Stimulated activated CD4-positive, alpha-beta T cell treated with anti-CD3 and anti-CD28 coated beads, TNF-alpha, amount 100 ng/mL, for 48 hours (primary cell): ENCODE measurements around the gene NID1.
"Not testable (repeated sequence)": the region's sequence is repeated elsewhere in the genome, so short reads cannot be mapped to it uniquely, and the experiment has no call there.

Experiments used
- DNase-seq, 3 donors: peaks; one replicate each; pipeline ENCODE4 v3.0.0-alpha.2; 2020; ENCODE audit warnings: low read depth in 3 of 3

NID1 gene

GRCh38 chr1:235971020-235971419, 93.9 kb downstream of the NID1 start:
- no peak for DNase-seq

GRCh38 chr1:235968831-235969230, 96.1 kb downstream of the NID1 start:
- DNase-seq: no peak

GRCh38 chr1:235966134-235966533, 98.8 kb downstream of the NID1 start:
- not testable (repeated sequence) for DNase-seq

GRCh38 chr1:235960809-235961208, 104.1 kb downstream of the NID1 start:
- DNase-seq: no peak

GRCh38 chr1:235958021-235958420, 106.9 kb downstream of the NID1 start:
- DNase-seq: no peak

GRCh38 chr1:235955777-235956176, 109.1 kb downstream of the NID1 start:
- DNase-seq: no peak

GRCh38 chr1:235954306-235955283, 110.3 kb downstream of the NID1 start:
- DNase-seq: peak in 2 of 3 donors; percentile 13 to 14

GRCh38 chr1:235953801-235954200, 111.1 kb downstream of the NID1 start:
- no peak for DNase-seq

- peak in 2 of 3 donors; percentile 27 to 29 for DNase-seq
Measured at GRCh38 chr1:235952950-235953615, 111.8 kb downstream of the NID1 start.

GRCh38 chr1:235951661-235952060, 113.2 kb downstream of the NID1 start:
- DNase-seq: no peak

GRCh38 chr1:235950318-235950717, 114.6 kb downstream of the NID1 start:
- no peak for DNase-seq

- no peak for DNase-seq
Measured at GRCh38 chr1:235948774-235949427, 116.0 kb downstream of the NID1 start.

GRCh38 chr1:235947989-235948388, 116.9 kb downstream of the NID1 start:
- DNase-seq: no peak

- no peak for DNase-seq
Measured at GRCh38 chr1:235946571-235946981, 118.3 kb downstream of the NID1 start.

- DNase-seq: no peak
Measured at GRCh38 chr1:235945775-235946570, 118.9 kb downstream of the NID1 start.

- DNase-seq: no peak
Measured at GRCh38 chr1:235943581-235944114, 121.2 kb downstream of the NID1 start.

- DNase-seq: no peak
Measured at GRCh38 chr1:235942979-235943575, 121.8 kb downstream of the NID1 start.

- DNase-seq: no peak
Measured at GRCh38 chr1:235942625-235942934, 122.3 kb downstream of the NID1 start.

GRCh38 chr1:235941876-235942624, 122.8 kb downstream of the NID1 start:
- DNase-seq: no peak

- DNase-seq: no peak
Measured at GRCh38 chr1:235940285-235940684, 124.6 kb downstream of the NID1 start.
